ENCODE data around the gene UCKL1. TPM values are rescaled to one million over a fixed set of nuclear protein-coding genes. Genes with fewer than 3 reads are reported as not detected.

UCKL1 gene
- total RNA-seq, 1 donor from 2014 or later, result 16.2 TPM

- no peak overlapping the region for H3K4me3 ChIP-seq (ENCODE audit: low read depth, low read length)
- TF ChIP-seq CTCF (conservative IDR thresholded peaks at IDR 0.05; ENCODE audit: low read depth, low read length), result no peak
- no peak for DNase-seq (ENCODE audit: low read depth)
These were observed 14.7 kb upstream of the UCKL1 start for GRCh38 chr20:63970714-63971431.

- TF ChIP-seq CTCF (conservative IDR thresholded peaks at IDR 0.05; ENCODE audit: low read depth, low read length), result no peak
- no peak for DNase-seq (ENCODE audit: low read depth)
- peak within 1 kb of the TSS; percentile 72 for H3K4me3 ChIP-seq (ENCODE audit: low read depth, low read length)
These were observed 13.9 kb upstream of the UCKL1 start, which contains the start of gene ZNF512B for GRCh38 chr20:63969838-63970713. Gene ZNF512B (minus strand): TSS chr20:63969930. CDS start chr20:63967950, 1,980 bp downstream.

GRCh38 chr20:63968928-63969760 is 12.9 kb upstream of the UCKL1 start:
- peak overlapping the region; percentile 72 for H3K4me3 ChIP-seq (ENCODE audit: low read depth, low read length)
- DNase-seq (ENCODE audit: low read depth), result no peak
- TF ChIP-seq CTCF (conservative IDR thresholded peaks at IDR 0.05; ENCODE audit: low read depth, low read length), result no peak

GRCh38 chr20:63968136-63968927 is 12.1 kb upstream of the UCKL1 start:
- no peak for TF ChIP-seq CTCF (conservative IDR thresholded peaks at IDR 0.05; ENCODE audit: low read depth, low read length)
- DNase-seq (ENCODE audit: low read depth), result no peak

GRCh38 chr20:63967330-63968135 is 11.3 kb upstream of the UCKL1 start:
- H3K4me3 ChIP-seq (ENCODE audit: low read depth, low read length), result no peak overlapping the region
- TF ChIP-seq CTCF (conservative IDR thresholded peaks at IDR 0.05; ENCODE audit: low read depth, low read length), result no peak
- no peak for DNase-seq (ENCODE audit: low read depth)

More at GRCh38 chr20:63968136-63968927, 12.1 kb upstream of the UCKL1 start:
- H3K4me3 ChIP-seq (ENCODE audit: low read depth, low read length), result peak overlapping the region; percentile 72
